HepG2 (cell line): Measurements from ENCODE around the gene CASD1. TPM values are rescaled to one million over a fixed set of nuclear protein-coding genes. Genes with fewer than 3 reads are reported as not detected.
A peak's percentile ranks its signal among the peaks of the same experiment; 100 is the strongest.

Experiments
- ARNT2 ChIP-seq: sonication (generic); formaldehyde crosslinking; IDR thresholded peaks from 2 replicates; pipeline ENCODE4 v1.8.0; 2022; ENCODE audit warnings: mild to moderate bottlenecking, low read depth, missing genetic modification reagents, moderate library complexity
- FLYWCH1 ChIP-seq: sonication (generic); formaldehyde crosslinking; IDR thresholded peaks from 2 replicates; pipeline ENCODE4 v1.8.1; 2023; ENCODE audit warnings: mild to moderate bottlenecking, missing genetic modification reagents
- GABPB1 ChIP-seq: IDR thresholded peaks from 2 replicates; pipeline ENCODE4 v1.6.1; 2016; ENCODE audit warnings: mild to moderate bottlenecking, missing genetic modification reagents, moderate library complexity, missing compliant biosample characterization
- HMG20B ChIP-seq: conservative IDR thresholded peaks from 2 replicates; pipeline ENCODE4 v1.6.1; 2016; ENCODE audit warnings: missing genetic modification reagents, missing compliant biosample characterization
- MATR3 ChIP-seq: sonication (generic); formaldehyde crosslinking; IDR thresholded peaks from 2 replicates; pipeline ENCODE4 v1.4.0; 2020; ENCODE audit warnings: missing genetic modification reagents
- MEF2D ChIP-seq: sonication (generic); formaldehyde crosslinking; IDR thresholded peaks from 2 replicates; pipeline ENCODE4 v1.5.1; 2020; ENCODE audit warnings: mild to moderate bottlenecking, missing genetic modification reagents
- MTA1 ChIP-seq: sonication (generic); formaldehyde crosslinking; IDR thresholded peaks from 2 replicates; pipeline ENCODE4 v1.4.0; 2020; ENCODE audit warnings: missing genetic modification reagents, mild to moderate bottlenecking, borderline replicate concordance
- NONO ChIP-seq, 2 experiments: fragments of 450-650 bp in 1 of 2; sonication (generic) in 1 of 2; formaldehyde crosslinking in 1 of 2; IDR thresholded peaks in 1 of 2; conservative IDR thresholded peaks in 1 of 2; 2 replicates each; pipeline versions ENCODE4 v1.6.1 to v1.8.0; 2017 to 2022; ENCODE audit warnings: mild to moderate bottlenecking in 1 of 2, missing genetic modification reagents in 1 of 2, moderate library complexity in 1 of 2
- RARA ChIP-seq: IDR thresholded peaks from 2 replicates; pipeline ENCODE4 v1.6.1; 2016; ENCODE audit warnings: missing genetic modification reagents, missing compliant biosample characterization
- ZNF205 ChIP-seq: IDR thresholded peaks from 2 replicates; pipeline ENCODE4 v1.6.1; 2018; ENCODE audit warnings: missing biosample characterization, missing genetic modification reagents
- ZNF326 ChIP-seq: sonication (generic); formaldehyde crosslinking; IDR thresholded peaks from 2 replicates; pipeline ENCODE4 v1.4.0; 2020; ENCODE audit warnings: missing genetic modification reagents, borderline replicate concordance
- ZNF446 ChIP-seq: sonication (generic); formaldehyde crosslinking; IDR thresholded peaks from 2 replicates; pipeline ENCODE4 v1.5.0; 2020; ENCODE audit warnings: mild to moderate bottlenecking, missing genetic modification reagents
- ZNF550 ChIP-seq: sonication (generic); formaldehyde crosslinking; IDR thresholded peaks from 2 replicates; pipeline ENCODE4 v1.4.0; 2020; ENCODE audit warnings: mild to moderate bottlenecking, missing genetic modification reagents, borderline replicate concordance
- ZNF598 ChIP-seq: sonication (generic); formaldehyde crosslinking; IDR thresholded peaks from 2 replicates; pipeline ENCODE4 v1.5.1; 2020; ENCODE audit warnings: mild to moderate bottlenecking, missing genetic modification reagents, borderline replicate concordance
- ZNF749 ChIP-seq: sonication (generic); formaldehyde crosslinking; IDR thresholded peaks from 2 replicates; pipeline ENCODE4 v1.8.0; 2022; ENCODE audit warnings: mild to moderate bottlenecking, missing genetic modification reagents, moderate library complexity, borderline replicate concordance
- ZNF790 ChIP-seq: sonication (generic); formaldehyde crosslinking; IDR thresholded peaks from 2 replicates; pipeline ENCODE4 v1.8.0; 2022; ENCODE audit warnings: missing genetic modification reagents, mild to moderate bottlenecking, borderline replicate concordance
- polyA plus RNA-seq, 8 experiments: library from polyadenylated mRNA; depleted of rRNA in 3 of 8; stranded (reverse) in 7 of 8; unstranded in 1 of 8; fragments of >200 nt; fragmentation: Illumina TruSeq in 4 of 8; extraction: Trizol in 4 of 8; gene quantifications; 2 replicates each; pipeline versions ENCODE4 v1.2.1 to v1.2.3, GENCODE V29; 2011 to 2016; ENCODE audit warnings: low read depth in 4 of 8, missing spikeins in 1 of 8, mixed read lengths in 1 of 8; ENCODE audit not compliant: insufficient read depth in 1 of 8
- total RNA-seq, 5 experiments: library from RNA; depleted of rRNA; stranded (reverse); fragments of >200 nt; fragmentation: Illumina TruSeq; extraction: Trizol; gene quantifications; 2 replicates each; pipeline ENCODE4 v1.2.3, GENCODE V29; 2016; ENCODE audit warnings: low read depth in 1 of 5
- TF ChIP-seq, protein P1 (sequence below): sonication (generic); formaldehyde crosslinking; IDR thresholded peaks from 2 replicates; pipeline ENCODE4 v1.4.0; 2020; ENCODE audit warnings: missing genetic modification reagents
- TF ChIP-seq, protein P2 (sequence below): sonication (generic); formaldehyde crosslinking; IDR thresholded peaks from 2 replicates; pipeline ENCODE4 v1.9.0; 2022; ENCODE audit warnings: low read depth, missing genetic modification reagents
- TF ChIP-seq, protein P3 (sequence below): sonication (generic); formaldehyde crosslinking; IDR thresholded peaks from 2 replicates; pipeline ENCODE4 v1.5.0; 2020; ENCODE audit warnings: mild to moderate bottlenecking, missing genetic modification reagents, moderate library complexity
- TF ChIP-seq, protein P4 (sequence below): sonication (generic); formaldehyde crosslinking; IDR thresholded peaks from 2 replicates; pipeline ENCODE4 v1.8.0; 2022; ENCODE audit warnings: mild to moderate bottlenecking, missing genetic modification reagents, borderline replicate concordance
- TF ChIP-seq, protein P5 (sequence below): sonication (generic); formaldehyde crosslinking; IDR thresholded peaks from 2 replicates; pipeline ENCODE4 v1.5.0; 2020; ENCODE audit warnings: missing genetic modification reagents

The CASD1 gene
- total and polyA plus RNA-seq, 2 of the 13 experiments (the other 11 are each of a cell fraction or from before 2014, with no cell fraction given), result 22.9 to 32.6 TPM

DNA sequence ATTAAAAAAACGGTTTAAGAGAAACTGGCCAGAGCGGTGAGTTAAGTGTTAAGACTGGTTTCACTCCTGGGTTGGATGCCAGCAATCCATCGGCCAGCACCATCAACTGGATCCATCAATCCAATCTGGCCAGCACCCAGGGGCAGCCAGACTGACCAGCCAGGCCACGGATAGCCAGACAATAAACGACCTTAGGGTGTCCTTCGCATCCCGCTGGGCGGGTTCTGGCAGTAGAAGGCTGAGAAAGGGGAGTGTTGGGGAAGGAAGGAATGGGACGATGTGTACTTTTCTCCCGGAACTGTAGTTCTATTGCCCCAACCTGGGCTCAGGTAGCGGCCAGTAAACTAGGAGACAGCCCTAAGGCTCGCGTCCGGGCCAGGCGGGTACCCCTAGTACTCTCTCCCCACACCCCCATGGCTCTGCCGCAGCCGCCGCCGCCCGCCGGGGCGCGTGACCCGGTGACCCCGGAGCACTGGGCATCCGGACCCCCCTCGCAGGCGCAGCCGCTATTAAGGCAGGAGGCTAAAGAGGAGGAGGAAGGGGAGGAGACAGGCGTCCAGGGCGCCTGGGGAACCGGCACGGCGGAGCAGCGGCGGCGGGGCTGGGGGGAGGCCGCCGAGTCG, at the start of gene CASD1 (continued):
- TF ChIP-seq, protein P1, sequence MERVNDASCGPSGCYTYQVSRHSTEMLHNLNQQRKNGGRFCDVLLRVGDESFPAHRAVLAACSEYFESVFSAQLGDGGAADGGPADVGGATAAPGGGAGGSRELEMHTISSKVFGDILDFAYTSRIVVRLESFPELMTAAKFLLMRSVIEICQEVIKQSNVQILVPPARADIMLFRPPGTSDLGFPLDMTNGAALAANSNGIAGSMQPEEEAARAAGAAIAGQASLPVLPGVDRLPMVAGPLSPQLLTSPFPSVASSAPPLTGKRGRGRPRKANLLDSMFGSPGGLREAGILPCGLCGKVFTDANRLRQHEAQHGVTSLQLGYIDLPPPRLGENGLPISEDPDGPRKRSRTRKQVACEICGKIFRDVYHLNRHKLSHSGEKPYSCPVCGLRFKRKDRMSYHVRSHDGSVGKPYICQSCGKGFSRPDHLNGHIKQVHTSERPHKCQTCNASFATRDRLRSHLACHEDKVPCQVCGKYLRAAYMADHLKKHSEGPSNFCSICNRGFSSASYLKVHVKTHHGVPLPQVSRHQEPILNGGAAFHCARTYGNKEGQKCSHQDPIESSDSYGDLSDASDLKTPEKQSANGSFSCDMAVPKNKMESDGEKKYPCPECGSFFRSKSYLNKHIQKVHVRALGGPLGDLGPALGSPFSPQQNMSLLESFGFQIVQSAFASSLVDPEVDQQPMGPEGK (CRISPR knock-in tag), result peak; percentile 21; the same call in 1 of the 2 replicates
- TF ChIP-seq ZNF446 (CRISPR knock-in tag) (0 out of 2 replicates have a peak, but pooled peaks have one; percentile 6), RARA (CRISPR knock-in tag) (peak; percentile 55), MATR3 (no peak), NONO (IDR thresholded peaks at IDR 0.05) (no peak), NONO (CRISPR knock-in tag; conservative IDR thresholded peaks at IDR 0.05) (peak; percentile 73), ZNF598 (no peak), ZNF550 (CRISPR knock-in tag) (0 out of 2 replicates have a peak, but pooled peaks have one; percentile 52), MEF2D (peak; percentile 18; the same call in 1 of the 2 replicates), MTA1 (peak; percentile 50), ZNF326 (no peak), ZNF205 (CRISPR knock-in tag) (no peak), ZNF790 (no peak), HMG20B (CRISPR knock-in tag) (no peak), GABPB1 (CRISPR knock-in tag) (peak; percentile 54; the same call in 1 of the 2 replicates), ARNT2 (CRISPR knock-in tag) (no peak), ZNF749 (no peak), FLYWCH1 (no peak)
- TF ChIP-seq, protein P2, sequence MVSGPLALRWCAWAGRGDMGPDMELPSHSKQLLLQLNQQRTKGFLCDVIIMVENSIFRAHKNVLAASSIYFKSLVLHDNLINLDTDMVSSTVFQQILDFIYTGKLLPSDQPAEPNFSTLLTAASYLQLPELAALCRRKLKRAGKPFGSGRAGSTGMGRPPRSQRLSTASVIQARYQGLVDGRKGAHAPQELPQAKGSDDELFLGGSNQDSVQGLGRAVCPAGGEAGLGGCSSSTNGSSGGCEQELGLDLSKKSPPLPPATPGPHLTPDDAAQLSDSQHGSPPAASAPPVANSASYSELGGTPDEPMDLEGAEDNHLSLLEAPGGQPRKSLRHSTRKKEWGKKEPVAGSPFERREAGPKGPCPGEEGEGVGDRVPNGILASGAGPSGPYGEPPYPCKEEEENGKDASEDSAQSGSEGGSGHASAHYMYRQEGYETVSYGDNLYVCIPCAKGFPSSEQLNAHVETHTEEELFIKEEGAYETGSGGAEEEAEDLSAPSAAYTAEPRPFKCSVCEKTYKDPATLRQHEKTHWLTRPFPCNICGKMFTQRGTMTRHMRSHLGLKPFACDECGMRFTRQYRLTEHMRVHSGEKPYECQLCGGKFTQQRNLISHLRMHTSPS (CRISPR knock-in tag), result no peak
- TF ChIP-seq, protein P3, sequence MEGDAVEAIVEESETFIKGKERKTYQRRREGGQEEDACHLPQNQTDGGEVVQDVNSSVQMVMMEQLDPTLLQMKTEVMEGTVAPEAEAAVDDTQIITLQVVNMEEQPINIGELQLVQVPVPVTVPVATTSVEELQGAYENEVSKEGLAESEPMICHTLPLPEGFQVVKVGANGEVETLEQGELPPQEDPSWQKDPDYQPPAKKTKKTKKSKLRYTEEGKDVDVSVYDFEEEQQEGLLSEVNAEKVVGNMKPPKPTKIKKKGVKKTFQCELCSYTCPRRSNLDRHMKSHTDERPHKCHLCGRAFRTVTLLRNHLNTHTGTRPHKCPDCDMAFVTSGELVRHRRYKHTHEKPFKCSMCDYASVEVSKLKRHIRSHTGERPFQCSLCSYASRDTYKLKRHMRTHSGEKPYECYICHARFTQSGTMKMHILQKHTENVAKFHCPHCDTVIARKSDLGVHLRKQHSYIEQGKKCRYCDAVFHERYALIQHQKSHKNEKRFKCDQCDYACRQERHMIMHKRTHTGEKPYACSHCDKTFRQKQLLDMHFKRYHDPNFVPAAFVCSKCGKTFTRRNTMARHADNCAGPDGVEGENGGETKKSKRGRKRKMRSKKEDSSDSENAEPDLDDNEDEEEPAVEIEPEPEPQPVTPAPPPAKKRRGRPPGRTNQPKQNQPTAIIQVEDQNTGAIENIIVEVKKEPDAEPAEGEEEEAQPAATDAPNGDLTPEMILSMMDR (CRISPR knock-in tag), result no peak
- TF ChIP-seq, protein P4, sequence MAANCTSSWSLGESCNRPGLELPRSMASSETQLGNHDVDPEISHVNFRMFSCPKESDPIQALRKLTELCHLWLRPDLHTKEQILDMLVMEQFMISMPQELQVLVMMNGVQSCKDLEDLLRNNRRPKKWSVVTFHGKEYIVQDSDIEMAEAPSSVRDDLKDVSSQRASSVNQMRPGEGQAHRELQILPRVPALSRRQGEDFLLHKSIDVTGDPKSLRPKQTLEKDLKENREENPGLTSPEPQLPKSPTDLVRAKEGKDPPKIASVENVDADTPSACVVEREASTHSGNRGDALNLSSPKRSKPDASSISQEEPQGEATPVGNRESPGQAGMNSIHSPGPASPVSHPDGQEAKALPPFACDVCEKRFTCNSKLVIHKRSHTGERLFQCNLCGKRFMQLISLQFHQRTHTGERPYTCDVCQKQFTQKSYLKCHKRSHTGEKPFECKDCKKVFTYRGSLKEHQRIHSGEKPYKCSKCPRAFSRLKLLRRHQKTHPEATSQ (CRISPR knock-in tag), result no peak
- TF ChIP-seq, protein P5, sequence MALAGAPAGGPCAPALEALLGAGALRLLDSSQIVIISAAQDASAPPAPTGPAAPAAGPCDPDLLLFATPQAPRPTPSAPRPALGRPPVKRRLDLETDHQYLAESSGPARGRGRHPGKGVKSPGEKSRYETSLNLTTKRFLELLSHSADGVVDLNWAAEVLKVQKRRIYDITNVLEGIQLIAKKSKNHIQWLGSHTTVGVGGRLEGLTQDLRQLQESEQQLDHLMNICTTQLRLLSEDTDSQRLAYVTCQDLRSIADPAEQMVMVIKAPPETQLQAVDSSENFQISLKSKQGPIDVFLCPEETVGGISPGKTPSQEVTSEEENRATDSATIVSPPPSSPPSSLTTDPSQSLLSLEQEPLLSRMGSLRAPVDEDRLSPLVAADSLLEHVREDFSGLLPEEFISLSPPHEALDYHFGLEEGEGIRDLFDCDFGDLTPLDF, result no peak
